Peyer's patch (tissue), 4 donors: Measurements from ENCODE around the gene COL23A1.

ENCODE experiments used
- POLR2A ChIP-seq, 2 donors: fragments of 450-650 bp; IDR thresholded peaks; one replicate each; pipeline ENCODE4 v1.5.1; 2017; ENCODE audit warnings: antibody characterized with exemption in 2 of 2, mild to moderate bottlenecking in 2 of 2, moderate library complexity in 2 of 2
- TF ChIP-seq, protein P1 (sequence below), 6 experiments: fragments of 450-650 bp in 4 of 6; fragments of 200-600 bp in 2 of 6; sonication (generic) in 1 of 6; IDR thresholded peaks; one replicate each; pipeline ENCODE4 v1.5.1; 2017 to 2019; ENCODE audit warnings: antibody characterized with exemption in 6 of 6, mild to moderate bottlenecking in 3 of 6, moderate library complexity in 1 of 6

DNA sequence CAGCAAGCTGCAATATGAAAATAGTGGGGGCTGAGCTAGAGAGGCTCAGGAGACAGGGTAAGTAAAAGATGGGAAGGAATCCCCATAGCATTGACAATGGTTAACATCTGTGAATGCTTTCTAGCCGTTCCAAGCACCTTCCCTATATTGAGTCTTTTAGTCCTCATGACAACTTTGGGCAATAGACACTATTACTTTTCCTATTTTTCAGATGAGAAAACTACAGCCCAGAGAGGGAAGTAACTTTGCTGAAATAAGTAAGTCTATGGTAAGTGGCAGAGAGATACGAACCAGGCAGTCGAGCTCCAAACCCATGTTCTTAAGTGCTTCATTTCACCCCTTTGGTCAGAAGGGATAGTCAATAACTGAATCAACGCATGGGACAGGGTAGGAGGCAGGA, 94.5 kb downstream of the COL23A1 start:
- TF ChIP-seq POLR2A (IDR thresholded peaks at IDR 0.05) = no peak
- TF ChIP-seq, protein P1, sequence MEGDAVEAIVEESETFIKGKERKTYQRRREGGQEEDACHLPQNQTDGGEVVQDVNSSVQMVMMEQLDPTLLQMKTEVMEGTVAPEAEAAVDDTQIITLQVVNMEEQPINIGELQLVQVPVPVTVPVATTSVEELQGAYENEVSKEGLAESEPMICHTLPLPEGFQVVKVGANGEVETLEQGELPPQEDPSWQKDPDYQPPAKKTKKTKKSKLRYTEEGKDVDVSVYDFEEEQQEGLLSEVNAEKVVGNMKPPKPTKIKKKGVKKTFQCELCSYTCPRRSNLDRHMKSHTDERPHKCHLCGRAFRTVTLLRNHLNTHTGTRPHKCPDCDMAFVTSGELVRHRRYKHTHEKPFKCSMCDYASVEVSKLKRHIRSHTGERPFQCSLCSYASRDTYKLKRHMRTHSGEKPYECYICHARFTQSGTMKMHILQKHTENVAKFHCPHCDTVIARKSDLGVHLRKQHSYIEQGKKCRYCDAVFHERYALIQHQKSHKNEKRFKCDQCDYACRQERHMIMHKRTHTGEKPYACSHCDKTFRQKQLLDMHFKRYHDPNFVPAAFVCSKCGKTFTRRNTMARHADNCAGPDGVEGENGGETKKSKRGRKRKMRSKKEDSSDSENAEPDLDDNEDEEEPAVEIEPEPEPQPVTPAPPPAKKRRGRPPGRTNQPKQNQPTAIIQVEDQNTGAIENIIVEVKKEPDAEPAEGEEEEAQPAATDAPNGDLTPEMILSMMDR (IDR thresholded peaks at IDR 0.05) = no peak
